ENCODE results near the gene OR2G2. TPM values are rescaled to one million over a fixed set of nuclear protein-coding genes. Genes with fewer than 3 reads are reported as not detected.

OR2G2 gene
- total RNA-seq, 1 experiment from 2014 or later, result not detected

DNA sequence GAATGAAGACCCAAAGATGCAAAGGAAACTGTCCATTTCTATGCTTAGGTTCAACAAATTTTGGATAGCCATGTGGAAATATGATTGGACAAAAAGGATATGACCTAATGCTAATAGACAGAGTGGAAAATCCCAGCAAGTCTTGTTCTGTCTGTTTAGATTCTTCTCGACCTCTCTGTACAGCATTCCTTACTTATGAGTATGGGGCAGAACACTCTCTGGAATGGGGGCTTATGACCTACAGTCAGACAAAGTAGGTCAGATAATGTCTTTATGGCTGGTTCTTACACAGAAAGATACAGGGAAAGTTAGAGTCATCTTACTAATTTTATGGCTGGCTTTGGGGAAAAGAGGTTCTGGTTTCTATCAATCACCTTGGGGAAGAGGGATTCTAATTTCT lies 36.4 kb upstream of the OR2G2 start:
- Histone ChIP-seq H3T11ph (ENCODE audit: low read length) (no peak overlapping the region), H2BK20ac (ENCODE audit: low read depth, low read length, poor library complexity, severe bottlenecking) (no peak overlapping the region), H3K4me1 (ENCODE audit: insufficient read depth, low read length) (0 out of 2 replicates have a peak, but pooled peaks cover 2% of the 10 kb centered on the region), H3K9me3 (ENCODE audit: control insufficient read depth, low read depth, low read length) (no peaks in the 10 kb centered on the region), H4K20me1 (ENCODE audit: control insufficient read depth, insufficient read depth, insufficient read length) (no peaks in the 10 kb centered on the region), H3K56ac (ENCODE audit: insufficient read length, low read depth, low read length) (no peak overlapping the region), H3K23me2 (ENCODE audit: insufficient read length, low read depth, low read length, poor library complexity, severe bottlenecking) (no peaks in the 10 kb centered on the region), H3K14ac (ENCODE audit: insufficient read depth, low read length) (no peak overlapping the region), H2AFZ (ENCODE audit: low read length) (no peak overlapping the region), H3K27ac (ENCODE audit: insufficient read length, low read depth, low read length) (no peak overlapping the region), H2BK15ac (ENCODE audit: low read depth, low read length) (no peak overlapping the region), H2BK120ac (ENCODE audit: low read depth, low read length, poor library complexity, severe bottlenecking) (no peak overlapping the region), H3K9ac (ENCODE audit: extremely low read depth, insufficient read length, low read length) (no peak overlapping the region), H3K23ac (ENCODE audit: insufficient read length, low read depth, low read length) (no peak overlapping the region), H3K79me1 (ENCODE audit: insufficient read depth, low read depth, low read length, poor library complexity, severe bottlenecking) (no peaks in the 10 kb centered on the region), H3K79me2 (ENCODE audit: insufficient read depth, low read length) (no peaks in the 10 kb centered on the region), H3K4me2 (ENCODE audit: insufficient read depth, insufficient read length, low read length) (no peak overlapping the region), H3K18ac (ENCODE audit: insufficient read length, low read depth, low read length) (no peak overlapping the region), H2BK5ac (ENCODE audit: insufficient read length, low read length) (no peak overlapping the region), H4K91ac (ENCODE audit: insufficient read length, low read depth, low read length) (no peak overlapping the region), H4K8ac (replicated peaks; ENCODE audit: insufficient read length, low read depth, low read length) (no peak overlapping the region), H3K27me3 (ENCODE audit: insufficient read depth, low read length) (no peaks in the 10 kb centered on the region), H3K4ac (ENCODE audit: low read depth, low read length) (no peak overlapping the region), H2BK12ac (ENCODE audit: insufficient read length, low read depth, low read length) (no peak overlapping the region), H2AK5ac (ENCODE audit: insufficient read length, low read length) (no peak overlapping the region), H4K5ac (ENCODE audit: insufficient read length, low read depth, low read length) (no peak overlapping the region)
- Mint-ChIP-seq H3K27me3 (ENCODE audit: low read depth) (no peaks in the 10 kb centered on the region), H3K4me3 (no peak overlapping the region), H3K4me1 (peaks cover 12 to 19% of the 10 kb centered on the region in 2 experiments), H3K36me3 (ENCODE audit: insufficient read depth in 1 of 3, low read depth in 3 of 3) (no peaks in the 10 kb centered on the region; a peak in 1 of 7 replicates), H3K27ac (no peak overlapping the region), H3K9me3 (no peaks in the 10 kb centered on the region)
- DNase-seq, result no peak
- no CpG with 5 or more reads among the region's 1 CpG for WGBS (ENCODE audit: extremely low coverage, insufficient read length, low lambda C conversion rate)
- TF ChIP-seq, protein P1, sequence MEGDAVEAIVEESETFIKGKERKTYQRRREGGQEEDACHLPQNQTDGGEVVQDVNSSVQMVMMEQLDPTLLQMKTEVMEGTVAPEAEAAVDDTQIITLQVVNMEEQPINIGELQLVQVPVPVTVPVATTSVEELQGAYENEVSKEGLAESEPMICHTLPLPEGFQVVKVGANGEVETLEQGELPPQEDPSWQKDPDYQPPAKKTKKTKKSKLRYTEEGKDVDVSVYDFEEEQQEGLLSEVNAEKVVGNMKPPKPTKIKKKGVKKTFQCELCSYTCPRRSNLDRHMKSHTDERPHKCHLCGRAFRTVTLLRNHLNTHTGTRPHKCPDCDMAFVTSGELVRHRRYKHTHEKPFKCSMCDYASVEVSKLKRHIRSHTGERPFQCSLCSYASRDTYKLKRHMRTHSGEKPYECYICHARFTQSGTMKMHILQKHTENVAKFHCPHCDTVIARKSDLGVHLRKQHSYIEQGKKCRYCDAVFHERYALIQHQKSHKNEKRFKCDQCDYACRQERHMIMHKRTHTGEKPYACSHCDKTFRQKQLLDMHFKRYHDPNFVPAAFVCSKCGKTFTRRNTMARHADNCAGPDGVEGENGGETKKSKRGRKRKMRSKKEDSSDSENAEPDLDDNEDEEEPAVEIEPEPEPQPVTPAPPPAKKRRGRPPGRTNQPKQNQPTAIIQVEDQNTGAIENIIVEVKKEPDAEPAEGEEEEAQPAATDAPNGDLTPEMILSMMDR (conservative IDR thresholded peaks at IDR 0.05), result no peak
